NB4 (cell line): ENCODE data around the gene SLC24A4.

ENCODE experiments used
- DNase-seq: peaks from one replicate; pipeline ENCODE4 v3.0.0; 2010; ENCODE audit warnings: low read depth
- H3K4me3 ChIP-seq: one replicate; pipeline ENCODE4 v1.5.1; 2011; ENCODE audit warnings: mild to moderate bottlenecking, low read depth, low read length, moderate library complexity
- CTCF ChIP-seq: IDR thresholded peaks from one replicate; pipeline ENCODE4 v1.5.1; 2012; ENCODE audit warnings: low read depth, low read length
- MAX ChIP-seq: IDR thresholded peaks from 2 replicates; pipeline ENCODE4 v1.6.1; 2011; ENCODE audit warnings: low read depth, low read length
- MYC ChIP-seq: IDR thresholded peaks from 2 replicates; pipeline ENCODE4 v1.6.1; 2011; ENCODE audit warnings: low read depth, low read length
- POLR2A ChIP-seq: IDR thresholded peaks from 2 replicates; pipeline ENCODE4 v1.6.1; 2011; ENCODE audit warnings: mild to moderate bottlenecking; ENCODE audit not compliant: insufficient read length; ENCODE audit errors: extremely low read depth

SLC24A4 gene

DNA sequence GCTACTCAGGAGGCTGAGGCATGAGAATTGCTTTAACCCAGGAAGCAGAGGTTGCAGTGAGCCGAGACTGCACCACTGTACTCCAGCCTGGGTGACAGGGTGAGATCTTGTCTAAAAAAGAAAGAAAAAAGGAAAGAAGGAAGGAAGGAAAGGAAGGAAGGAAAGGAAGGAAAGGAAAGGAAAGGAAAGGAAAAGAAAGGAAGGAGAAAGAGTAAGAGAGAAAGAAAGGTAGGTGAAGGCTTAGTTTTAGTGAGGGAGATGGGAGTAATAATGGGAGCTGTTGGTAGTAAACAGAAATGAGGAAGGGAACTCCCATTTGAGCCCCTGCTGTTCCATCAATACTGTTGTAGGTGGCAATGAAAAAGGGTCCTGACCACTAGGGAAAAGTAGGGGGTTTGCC is 28.8 kb downstream of the SLC24A4 start:
- no peak for TF ChIP-seq POLR2A
- TF ChIP-seq MYC, result no peak
- no peak for TF ChIP-seq MAX
- no peak for TF ChIP-seq CTCF
- no peak overlapping the region for H3K4me3 ChIP-seq
- no peak for DNase-seq

- TF ChIP-seq POLR2A (no peak), CTCF (peak; percentile 73)
- DNase-seq, result peak; percentile 70
- H3K4me3 ChIP-seq, result no peak overlapping the region
Measured at GRCh38 chr14:92352158-92352985, 29.4 kb downstream of the SLC24A4 start.

DNA sequence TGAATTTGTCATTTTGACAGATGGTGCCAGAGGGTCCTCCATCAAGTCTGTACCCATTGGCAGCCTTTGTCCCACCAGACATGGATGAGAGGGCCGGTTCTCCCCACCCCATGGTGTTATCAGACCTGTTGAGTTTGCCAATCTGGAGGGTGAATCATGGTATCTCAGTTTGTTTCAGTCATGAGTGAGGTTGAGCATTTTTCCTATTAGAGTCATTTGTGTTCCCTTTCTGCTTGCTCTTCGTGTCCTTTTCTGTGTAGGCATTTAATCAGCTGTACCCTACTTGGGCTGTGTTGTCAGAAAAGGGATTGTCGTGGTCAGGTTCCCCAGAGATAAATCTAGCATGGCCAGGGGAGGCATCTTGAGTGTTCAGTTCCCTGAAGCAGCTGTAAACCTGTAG is 30.5 kb downstream of the SLC24A4 start:
- no peak overlapping the region for H3K4me3 ChIP-seq
- no peak for TF ChIP-seq MYC
- TF ChIP-seq CTCF, result no peak
- TF ChIP-seq POLR2A, result no peak
- no peak for TF ChIP-seq MAX

GRCh38 chr14:92356677-92357076 is 33.7 kb downstream of the SLC24A4 start:
- TF ChIP-seq POLR2A (no peak), MAX (no peak)

More for the DNA sequence above, 30.5 kb downstream of the SLC24A4 start:
- DNase-seq, result no peak

GRCh38 chr14:92360651-92361370 is 37.8 kb downstream of the SLC24A4 start:
- TF ChIP-seq MAX (no peak), CTCF (no peak), POLR2A (no peak), MYC (no peak)
- no peak for DNase-seq
- no peak overlapping the region for H3K4me3 ChIP-seq

More at GRCh38 chr14:92356677-92357076, 33.7 kb downstream of the SLC24A4 start:
- no peak overlapping the region for H3K4me3 ChIP-seq
- DNase-seq, result no peak

DNA sequence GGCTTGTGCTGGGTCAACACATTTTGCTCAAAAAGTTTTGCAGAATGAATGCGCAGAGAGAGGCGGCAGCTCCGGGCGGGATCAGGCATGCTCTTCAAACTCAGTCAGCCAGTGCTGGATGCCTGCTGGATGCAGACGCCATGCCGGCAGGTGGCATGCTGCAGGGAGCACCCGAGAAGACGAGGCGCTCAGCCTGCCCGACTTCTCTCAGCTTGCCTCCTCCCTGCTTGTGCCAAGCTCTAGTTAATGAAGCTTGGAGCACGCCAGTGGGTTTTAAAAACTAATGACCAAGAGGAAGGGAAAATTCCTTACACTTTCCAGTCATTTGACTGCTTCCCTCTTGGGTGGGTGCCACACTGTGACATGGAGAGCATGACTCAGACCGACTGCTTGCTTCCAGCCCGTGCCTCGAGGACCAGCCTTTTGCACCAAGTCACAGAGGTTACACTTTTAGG is 39.8 kb downstream of the SLC24A4 start:
- H3K4me3 ChIP-seq, result no peak overlapping the region
- no peak for DNase-seq
- TF ChIP-seq POLR2A (no peak), MYC (no peak), MAX (no peak)
